Activated CD8-positive, alpha-beta T cell treated with anti-CD3 and anti-CD28 coated beads for 36 hours (primary cell): ENCODE results near the gene CPA5. TPM values are rescaled to one million over a fixed set of nuclear protein-coding genes. Genes with fewer than 3 reads are reported as not detected.

Experiments used
- ATAC-seq: fragments of 200-7000 bp; cut with Tn5 transposase; one replicate; pipeline ENCODE4 v1.10.0; 2021; ENCODE audit warnings: mild to moderate bottlenecking, moderate library complexity
- CTCF ChIA-PET: fragments of 350-600 bp; sonication (Branson Sonifier 250); formaldehyde crosslinking; loops from one replicate; lab custom pipeline; 2021; ENCODE audit warnings: antibody characterized with exemption; lab: Charles Lee
- POLR2A ChIA-PET: fragments of 350-600 bp; sonication (Branson Sonifier 250); formaldehyde crosslinking; loops from one replicate; lab custom pipeline; 2021; ENCODE audit warnings: antibody characterized with exemption; lab: Charles Lee
- DNase-seq: peaks from one replicate; pipeline ENCODE4 v3.0.0-alpha.2; 2020
- H3K27ac Mint-ChIP-seq: one replicate; pipeline ENCODE4 v1.8.0; 2021; ENCODE audit warnings: mild to moderate bottlenecking, mixed read lengths
- H3K27me3 Mint-ChIP-seq: one replicate; pipeline ENCODE4 v1.8.0; 2021; ENCODE audit warnings: mixed read lengths
- H3K36me3 Mint-ChIP-seq: one replicate; pipeline ENCODE4 v1.8.0; 2021; ENCODE audit warnings: low read depth, mixed read lengths
- H3K4me1 Mint-ChIP-seq: one replicate; pipeline ENCODE4 v1.8.0; 2021; ENCODE audit warnings: low read depth, mixed read lengths
- H3K4me3 Mint-ChIP-seq: one replicate; pipeline ENCODE4 v1.8.0; 2021; ENCODE audit warnings: mild to moderate bottlenecking, moderate library complexity, mixed read lengths
- H3K9me3 Mint-ChIP-seq: one replicate; pipeline ENCODE4 v1.8.0; 2021; ENCODE audit warnings: mixed read lengths
- CTCF ChIP-seq: fragments of 200-600 bp; IDR thresholded peaks from one replicate; pipeline ENCODE4 v1.8.0; 2022; ENCODE audit warnings: antibody characterized with exemption, mild to moderate bottlenecking
- intact Hi-C: fragments of 100-400 bp; cut with micrococcal nuclease; formaldehyde crosslinking; loops from one replicate; pipeline ENCODE4 v1.10.0; 2022
- total RNA-seq, 2 experiments: library from RNA; stranded (reverse); gene quantifications; one replicate each; pipeline ENCODE4 v1.2.3, GENCODE V29; 2021

The CPA5 gene
- total RNA-seq, 2 experiments from 2014 or later, result 0.25 to 0.88 TPM

GRCh38 chr7:130338233-130338632, 6.4 kb upstream of the CPA5 start:
- ChIA-PET CTCF (interaction anchor here (1.0 to 1.8 kb wide), 2 partner anchors 14 to 96 kb away, joined by 3 to 6 read pairs; no protein-coding TSS in a partner anchor), POLR2A (no interaction called here)
- Mint-ChIP-seq H3K4me3 (no peak overlapping the region), H3K36me3 (no peaks in the 10 kb centered on the region), H3K9me3 (no peaks in the 10 kb centered on the region), H3K27ac (no peak overlapping the region), H3K27me3 (no peaks in the 10 kb centered on the region), H3K4me1 (no peaks in the 10 kb centered on the region)
- intact Hi-C loops, result no loop called here
- ATAC-seq, result no peak
- no peak for DNase-seq
- no peak for TF ChIP-seq CTCF

GRCh38 chr7:130341882-130342281, 2.7 kb upstream of the CPA5 start:
- Mint-ChIP-seq H3K36me3 (no peaks in the 10 kb centered on the region), H3K27ac (no peak overlapping the region), H3K9me3 (no peaks in the 10 kb centered on the region), H3K27me3 (no peaks in the 10 kb centered on the region), H3K4me3 (no peak overlapping the region), H3K4me1 (no peaks in the 10 kb centered on the region)
- intact Hi-C loops, result no loop called here
- POLR2A ChIA-PET, result no interaction called here
- DNase-seq (no peak), ATAC-seq (no peak)
- no peak for TF ChIP-seq CTCF
- CTCF ChIA-PET, result interaction anchor here (0.6 kb wide), 1 partner anchor 97 kb away, joined by 3 read pairs; no protein-coding TSS in a partner anchor

- ATAC-seq, result no peak
- CTCF ChIA-PET, result no interaction called here
- no peak for DNase-seq
- H3K4me1 Mint-ChIP-seq, result no peaks in the 10 kb centered on the region
- no peaks in the 10 kb centered on the region for H3K9me3 Mint-ChIP-seq
- POLR2A ChIA-PET, result no interaction called here
- intact Hi-C loops, result no loop called here
- H3K27ac Mint-ChIP-seq, result no peak overlapping the region
- no peak for TF ChIP-seq CTCF
- H3K36me3 Mint-ChIP-seq, result no peaks in the 10 kb centered on the region
- no peak overlapping the region for H3K4me3 Mint-ChIP-seq
- H3K27me3 Mint-ChIP-seq, result no peaks in the 10 kb centered on the region
Observed at GRCh38 chr7:130342701-130343380, 1.8 kb upstream of the CPA5 start.

DNA sequence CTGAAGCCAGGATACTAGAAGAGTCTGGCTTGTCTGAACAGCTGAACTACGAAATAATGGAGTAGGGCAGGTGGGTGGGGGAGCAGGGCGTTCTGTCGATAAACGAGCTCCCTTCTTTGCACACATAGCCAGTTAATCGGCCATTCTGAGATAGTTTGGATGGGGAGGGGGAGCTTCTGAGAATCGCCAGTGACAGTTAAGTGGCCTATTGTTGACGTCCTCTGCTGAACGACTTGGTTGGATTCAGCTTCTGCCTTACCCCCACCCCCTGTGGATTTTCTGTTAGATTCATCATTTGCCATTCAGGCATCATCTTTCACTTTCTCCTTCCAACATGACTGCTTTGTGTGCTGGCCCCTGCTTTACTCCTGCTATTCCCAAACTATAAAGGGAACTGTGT, 520 bp downstream of the CPA5 start:
- no peaks in the 10 kb centered on the region for H3K36me3 Mint-ChIP-seq
- CTCF ChIA-PET, result no interaction called here
- no peaks in the 10 kb centered on the region for H3K9me3 Mint-ChIP-seq
- ATAC-seq (no peak), DNase-seq (no peak)
- no peak for TF ChIP-seq CTCF
- H3K4me3 Mint-ChIP-seq, result no peak overlapping the region
- no peak overlapping the region for H3K27ac Mint-ChIP-seq
- H3K27me3 Mint-ChIP-seq, result no peaks in the 10 kb centered on the region
- POLR2A ChIA-PET, result interaction anchor here (1.2 kb wide), 1 partner anchor 23 kb away, joined by 3 read pairs; no protein-coding TSS in a partner anchor
- intact Hi-C loops, result no loop called here
- peaks cover 3% of the 10 kb centered on the region for H3K4me1 Mint-ChIP-seq

- CTCF ChIA-PET, result no interaction called here
- Mint-ChIP-seq H3K4me3 (no peak overlapping the region), H3K27ac (no peak overlapping the region), H3K4me1 (peaks cover 3% of the 10 kb centered on the region), H3K27me3 (no peaks in the 10 kb centered on the region), H3K36me3 (no peaks in the 10 kb centered on the region), H3K9me3 (no peaks in the 10 kb centered on the region)
- ATAC-seq, result no peak
- no peak for DNase-seq
- intact Hi-C loops, result no loop called here
- POLR2A ChIA-PET, result no interaction called here
- TF ChIP-seq CTCF, result no peak
Observed at GRCh38 chr7:130345725-130346124, 1.1 kb downstream of the CPA5 start.
